H9 (cell line): ENCODE data around the gene C5orf15. TPM values are rescaled to one million over a fixed set of nuclear protein-coding genes. Genes with fewer than 3 reads are reported as not detected.

Experiments
- DNase-seq: peaks from one replicate; pipeline ENCODE4 v3.0.0-alpha.2; 2017
- H2AFZ ChIP-seq: one replicate; pipeline ENCODE4 v1.6.1; 2013; ENCODE audit warnings: mild to moderate bottlenecking, low read length, control low read depth, moderate library complexity
- H2AK5ac ChIP-seq: 2 replicates; pipeline ENCODE4 v1.6.1; 2013; ENCODE audit warnings: low read length, control low read depth, mixed read lengths; ENCODE audit not compliant: insufficient read length
- H2BK120ac ChIP-seq: one replicate; pipeline ENCODE4 v1.6.1; 2013; ENCODE audit warnings: low read depth, mild to moderate bottlenecking, low read length, control low read depth, inconsistent platforms; ENCODE audit not compliant: poor library complexity, severe bottlenecking
- H2BK12ac ChIP-seq: 2 replicates; pipeline ENCODE4 v1.6.1; 2013; ENCODE audit warnings: low read length, control low read depth, mixed read lengths, low read depth; ENCODE audit not compliant: insufficient read length
- H2BK15ac ChIP-seq: 2 replicates; pipeline ENCODE4 v1.6.1; 2013; ENCODE audit warnings: low read depth, low read length, control low read depth
- H2BK20ac ChIP-seq: one replicate; pipeline ENCODE4 v1.6.1; 2013; ENCODE audit warnings: low read depth, mild to moderate bottlenecking, low read length, control low read depth, inconsistent platforms; ENCODE audit not compliant: poor library complexity, severe bottlenecking
- H2BK5ac ChIP-seq: 2 replicates; pipeline ENCODE4 v1.6.1; 2013; ENCODE audit warnings: low read length, control low read depth, mixed read lengths; ENCODE audit not compliant: insufficient read length
- H3K14ac ChIP-seq: 2 replicates; pipeline ENCODE4 v1.6.1; 2013; ENCODE audit warnings: low read length, control low read depth; ENCODE audit not compliant: insufficient read depth
- H3K18ac ChIP-seq: 2 replicates; pipeline ENCODE4 v1.6.1; 2013; ENCODE audit warnings: low read depth, mild to moderate bottlenecking, mixed read lengths, low read length, control low read depth; ENCODE audit not compliant: insufficient read length
- H3K23ac ChIP-seq: 2 replicates; pipeline ENCODE4 v1.6.1; 2013; ENCODE audit warnings: low read length, control low read depth, mixed read lengths, low read depth; ENCODE audit not compliant: insufficient read length
- H3K23me2 ChIP-seq: 2 replicates; pipeline ENCODE4 v1.6.1; 2013; ENCODE audit warnings: low read depth, mild to moderate bottlenecking, mixed read lengths, low read length, control low read depth; ENCODE audit not compliant: insufficient read length, poor library complexity, severe bottlenecking
- H3K27ac ChIP-seq: 2 replicates; pipeline ENCODE4 v1.5.1; 2013; ENCODE audit warnings: low read length, control low read depth, mixed read lengths, low read depth; ENCODE audit not compliant: insufficient read length
- H3K27me3 ChIP-seq: 2 replicates; pipeline ENCODE4 v1.6.1; 2013; ENCODE audit warnings: low read length, control low read depth, inconsistent platforms; ENCODE audit not compliant: insufficient read depth
- H3K4ac ChIP-seq: 2 replicates; pipeline ENCODE4 v1.6.1; 2013; ENCODE audit warnings: low read depth, mild to moderate bottlenecking, control low read depth, inconsistent platforms, low read length, moderate library complexity
- H3K4me1 ChIP-seq: 2 replicates; pipeline ENCODE4 v1.6.1; 2013; ENCODE audit warnings: low read length, control low read depth, inconsistent platforms; ENCODE audit not compliant: insufficient read depth
- H3K4me2 ChIP-seq: 2 replicates; pipeline ENCODE4 v1.6.1; 2013; ENCODE audit warnings: low read length, control low read depth, mixed read lengths; ENCODE audit not compliant: insufficient read length, insufficient read depth
- H3K56ac ChIP-seq: 2 replicates; pipeline ENCODE4 v1.6.1; 2013; ENCODE audit warnings: low read depth, mild to moderate bottlenecking, mixed read lengths, low read length, control low read depth; ENCODE audit not compliant: insufficient read length
- H3K79me1 ChIP-seq: 2 replicates; pipeline ENCODE4 v1.6.1; 2013; ENCODE audit warnings: low read depth, mild to moderate bottlenecking, moderate library complexity, low read length, control low read depth, inconsistent platforms; ENCODE audit not compliant: insufficient read depth, poor library complexity, severe bottlenecking
- H3K79me2 ChIP-seq: 2 replicates; pipeline ENCODE4 v1.6.1; 2013; ENCODE audit warnings: low read length, control low read depth, inconsistent platforms; ENCODE audit not compliant: insufficient read depth
- H3K9ac ChIP-seq: 2 replicates; pipeline ENCODE4 v1.6.1; 2013; ENCODE audit warnings: low read length, control low read depth, mixed read lengths; ENCODE audit not compliant: insufficient read length; ENCODE audit errors: extremely low read depth
- H3K9me3 ChIP-seq: one replicate; pipeline ENCODE4 v1.6.1; 2013; ENCODE audit warnings: low read depth, low read length, inconsistent platforms; ENCODE audit not compliant: control insufficient read depth
- H3T11ph ChIP-seq: one replicate; pipeline ENCODE4 v1.6.1; 2013; ENCODE audit warnings: mild to moderate bottlenecking, low read length, control low read depth, inconsistent platforms
- H4K20me1 ChIP-seq: one replicate; pipeline ENCODE4 v1.6.1; 2013; ENCODE audit not compliant: control insufficient read depth, insufficient read length, insufficient read depth
- H4K5ac ChIP-seq: 2 replicates; pipeline ENCODE4 v1.6.1; 2013; ENCODE audit warnings: low read depth, mild to moderate bottlenecking, mixed read lengths, low read length, control low read depth; ENCODE audit not compliant: insufficient read length
- H4K8ac ChIP-seq: replicated peaks from 2 replicates; pipeline ENCODE4 v1.6.1; 2013; ENCODE audit warnings: low read length, control low read depth, mixed read lengths, low read depth; ENCODE audit not compliant: insufficient read length
- H4K91ac ChIP-seq: 2 replicates; pipeline ENCODE4 v1.6.1; 2013; ENCODE audit warnings: low read depth, mild to moderate bottlenecking, moderate library complexity, mixed read lengths, low read length, control low read depth; ENCODE audit not compliant: insufficient read length
- H3K27ac Mint-ChIP-seq, 3 experiments: 2 replicates in 2 of 3; 3 replicates in 1 of 3; pipeline ENCODE4 v1.8.0; 2020 to 2021; ENCODE audit warnings: mixed read lengths in 3 of 3, mild to moderate bottlenecking in 1 of 3, moderate library complexity in 1 of 3
- H3K27me3 Mint-ChIP-seq: 2 replicates; pipeline ENCODE4 v1.8.0; 2021; ENCODE audit warnings: low read depth, mild to moderate bottlenecking, moderate library complexity, mixed read lengths
- H3K36me3 Mint-ChIP-seq, 3 experiments: 2 replicates in 2 of 3; 3 replicates in 1 of 3; pipeline ENCODE4 v1.8.0; 2020 to 2021; ENCODE audit warnings: low read depth in 3 of 3, mixed read lengths in 3 of 3; ENCODE audit not compliant: insufficient read depth in 1 of 3
- H3K4me1 Mint-ChIP-seq, 2 experiments: 2 replicates each; pipeline ENCODE4 v1.8.0; 2020; ENCODE audit warnings: mixed read lengths in 2 of 2
- H3K4me3 Mint-ChIP-seq, 2 experiments: 2 replicates in 1 of 2; 3 replicates in 1 of 2; pipeline ENCODE4 v1.8.0; 2020 to 2021; ENCODE audit warnings: mild to moderate bottlenecking in 2 of 2, mixed read lengths in 2 of 2, moderate library complexity in 1 of 2
- H3K9me3 Mint-ChIP-seq, 2 experiments: 2 replicates in 1 of 2; 3 replicates in 1 of 2; pipeline ENCODE4 v1.8.0; 2020; ENCODE audit warnings: mild to moderate bottlenecking in 2 of 2, mixed read lengths in 2 of 2, moderate library complexity in 1 of 2
- WGBS: extraction: QIAGEN DNeasy Blood & Tissue Kit; methylation state at CpG from one replicate; pipeline ENCODE4 v1.1.7; 2013; ENCODE audit warnings: missing lambda C conversion rate, low lambda C conversion rate, mixed read lengths; ENCODE audit not compliant: insufficient read length; ENCODE audit errors: extremely low coverage; 5-methylcytosine and 5-hydroxymethylcytosine counted together
- total RNA-seq: library from RNA; stranded (reverse); gene quantifications from 2 replicates; pipeline ENCODE4 v1.2.1, GENCODE V29; 2021
- TF ChIP-seq, protein P1 (sequence below): fragments of 200-600 bp; sonication (generic); conservative IDR thresholded peaks from 3 replicates; pipeline ENCODE4 v1.8.0; 2021; ENCODE audit warnings: antibody characterized with exemption, mild to moderate bottlenecking

The C5orf15 gene
- total RNA-seq, 1 experiment from 2014 or later: 33.4 TPM

DNA sequence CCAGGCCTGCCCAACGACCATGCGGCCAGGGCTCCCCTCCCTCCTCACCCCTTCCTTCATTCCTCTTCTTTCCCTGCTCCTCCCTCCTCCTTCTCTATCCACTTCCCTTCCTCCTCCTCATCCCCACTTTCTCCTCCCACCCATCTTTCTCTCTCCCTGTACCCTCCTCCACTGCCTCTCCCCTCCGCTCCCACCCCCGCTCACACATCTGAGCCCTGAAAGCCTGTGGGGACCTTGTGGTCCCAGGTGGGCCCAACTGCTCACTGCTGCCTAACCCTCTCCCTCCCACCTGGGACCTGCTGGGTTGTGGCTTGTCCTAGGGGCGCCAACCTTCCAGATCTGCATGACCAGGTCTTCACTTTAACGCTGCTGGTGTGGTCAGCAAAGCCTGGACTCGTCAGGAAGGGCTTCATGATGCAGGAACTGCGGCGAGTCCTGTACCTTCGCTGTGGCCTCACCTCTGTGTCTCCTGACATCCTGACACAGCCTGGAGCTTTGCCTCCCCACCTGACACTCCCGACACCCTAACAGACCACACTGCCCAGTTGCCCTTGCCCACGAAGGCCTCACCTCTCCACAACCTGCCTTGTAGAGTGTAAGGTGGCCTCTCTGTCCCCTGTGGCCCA is 34.6 kb downstream of the C5orf15 start:
- Histone ChIP-seq H3K79me1 (no peaks in the 10 kb centered on the region), H3T11ph (no peak overlapping the region), H3K27ac (no peak overlapping the region), H3K14ac (no peak overlapping the region; the same call in 1 of the 2 replicates), H3K4me2 (no peak overlapping the region), H3K9ac (no peak overlapping the region), H2AFZ (no peak overlapping the region), H2BK15ac (no peak overlapping the region), H3K23ac (no peak overlapping the region), H3K9me3 (no peaks in the 10 kb centered on the region), H3K18ac (no peak overlapping the region), H3K4ac (no peak overlapping the region), H2BK12ac (no peak overlapping the region), H2BK20ac (no peak overlapping the region), H4K20me1 (no peaks in the 10 kb centered on the region), H3K79me2 (no peaks in the 10 kb centered on the region), H3K56ac (no peak overlapping the region), H2AK5ac (no peak overlapping the region), H3K27me3 (no peaks in the 10 kb centered on the region), H4K5ac (no peak overlapping the region), H3K23me2 (no peaks in the 10 kb centered on the region), H4K8ac (no peak overlapping the region), H2BK5ac (no peak overlapping the region), H2BK120ac (no peak overlapping the region), H3K4me1 (no peaks in the 10 kb centered on the region), H4K91ac (no peak overlapping the region)
- peaks cover 2% of the 10 kb centered on the region for H3K27me3 Mint-ChIP-seq
- peaks cover 6 to 10% of the 10 kb centered on the region in 2 experiments; a peak in 3 of 4 replicates for H3K4me1 Mint-ChIP-seq
- WGBS: no CpG with 5 or more reads among the region's 12 CpGs
- DNase-seq: no peak
- peaks cover 9 to 10% of the 10 kb centered on the region in 2 experiments; a peak in 4 of 5 replicates for H3K9me3 Mint-ChIP-seq
- H3K36me3 Mint-ChIP-seq: no peaks in the 10 kb centered on the region; a peak in 2 of 7 replicates
- H3K4me3 Mint-ChIP-seq: no peak overlapping the region
- H3K27ac Mint-ChIP-seq: peak overlapping the region in 2 of 3 experiments; percentile 34 to 80; a peak in 1 of 7 replicates
- TF ChIP-seq, protein P1, sequence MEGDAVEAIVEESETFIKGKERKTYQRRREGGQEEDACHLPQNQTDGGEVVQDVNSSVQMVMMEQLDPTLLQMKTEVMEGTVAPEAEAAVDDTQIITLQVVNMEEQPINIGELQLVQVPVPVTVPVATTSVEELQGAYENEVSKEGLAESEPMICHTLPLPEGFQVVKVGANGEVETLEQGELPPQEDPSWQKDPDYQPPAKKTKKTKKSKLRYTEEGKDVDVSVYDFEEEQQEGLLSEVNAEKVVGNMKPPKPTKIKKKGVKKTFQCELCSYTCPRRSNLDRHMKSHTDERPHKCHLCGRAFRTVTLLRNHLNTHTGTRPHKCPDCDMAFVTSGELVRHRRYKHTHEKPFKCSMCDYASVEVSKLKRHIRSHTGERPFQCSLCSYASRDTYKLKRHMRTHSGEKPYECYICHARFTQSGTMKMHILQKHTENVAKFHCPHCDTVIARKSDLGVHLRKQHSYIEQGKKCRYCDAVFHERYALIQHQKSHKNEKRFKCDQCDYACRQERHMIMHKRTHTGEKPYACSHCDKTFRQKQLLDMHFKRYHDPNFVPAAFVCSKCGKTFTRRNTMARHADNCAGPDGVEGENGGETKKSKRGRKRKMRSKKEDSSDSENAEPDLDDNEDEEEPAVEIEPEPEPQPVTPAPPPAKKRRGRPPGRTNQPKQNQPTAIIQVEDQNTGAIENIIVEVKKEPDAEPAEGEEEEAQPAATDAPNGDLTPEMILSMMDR: no peak
